ENCODE data around the gene TRIM8. TPM values are rescaled to one million over a fixed set of nuclear protein-coding genes. Genes with fewer than 3 reads are reported as not detected.

The TRIM8 gene
- total RNA-seq, 2 experiments from 2014 or later, result 80.9 to 81.6 TPM

- Histone ChIP-seq H3K4me3 (ENCODE audit: low read length) (no peak overlapping the region), H3K36me3 (ENCODE audit: insufficient read depth, low read length) (peaks cover 24% of the 10 kb centered on the region), H3K27ac (ENCODE audit: low read depth in 1 of 2, low read length in 2 of 2) (no peak overlapping the region), H3K9me3 (ENCODE audit: control insufficient read depth in 1 of 2, insufficient read depth in 1 of 2, low read length in 2 of 2) (no peaks in the 10 kb centered on the region), H3K27me3 (ENCODE audit: control insufficient read depth in 1 of 2, insufficient read depth in 2 of 2, low read length in 2 of 2) (no peaks in the 10 kb centered on the region), H3K4me1 (ENCODE audit: insufficient read depth, low read length) (no peaks in the 10 kb centered on the region)
- no peaks in the 10 kb centered on the region for H3K9me3 Mint-ChIP-seq
- H3K27me3 Mint-ChIP-seq, result no peaks in the 10 kb centered on the region
- DNase-seq (no peak), ATAC-seq (ENCODE audit: poor library complexity) (no peak)
- H3K27ac Mint-ChIP-seq, result no peak overlapping the region
- ChIA-PET POLR2A (interaction anchor here (1.7 kb wide), 1 partner anchor 8 kb away, joined by 4 read pairs; no protein-coding TSS in a partner anchor), CTCF (interaction anchor here (0.6 to 0.7 kb wide), 2 partner anchors 9 to 197 kb away, joined by 3 to 4 read pairs; no protein-coding TSS in a partner anchor)
- intact Hi-C loops (cut with DNase I, micrococcal nuclease), result no loop called here
- TF ChIP-seq, protein P1, sequence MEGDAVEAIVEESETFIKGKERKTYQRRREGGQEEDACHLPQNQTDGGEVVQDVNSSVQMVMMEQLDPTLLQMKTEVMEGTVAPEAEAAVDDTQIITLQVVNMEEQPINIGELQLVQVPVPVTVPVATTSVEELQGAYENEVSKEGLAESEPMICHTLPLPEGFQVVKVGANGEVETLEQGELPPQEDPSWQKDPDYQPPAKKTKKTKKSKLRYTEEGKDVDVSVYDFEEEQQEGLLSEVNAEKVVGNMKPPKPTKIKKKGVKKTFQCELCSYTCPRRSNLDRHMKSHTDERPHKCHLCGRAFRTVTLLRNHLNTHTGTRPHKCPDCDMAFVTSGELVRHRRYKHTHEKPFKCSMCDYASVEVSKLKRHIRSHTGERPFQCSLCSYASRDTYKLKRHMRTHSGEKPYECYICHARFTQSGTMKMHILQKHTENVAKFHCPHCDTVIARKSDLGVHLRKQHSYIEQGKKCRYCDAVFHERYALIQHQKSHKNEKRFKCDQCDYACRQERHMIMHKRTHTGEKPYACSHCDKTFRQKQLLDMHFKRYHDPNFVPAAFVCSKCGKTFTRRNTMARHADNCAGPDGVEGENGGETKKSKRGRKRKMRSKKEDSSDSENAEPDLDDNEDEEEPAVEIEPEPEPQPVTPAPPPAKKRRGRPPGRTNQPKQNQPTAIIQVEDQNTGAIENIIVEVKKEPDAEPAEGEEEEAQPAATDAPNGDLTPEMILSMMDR (IDR thresholded peaks at IDR 0.05), result no peak
- peaks cover 4% of the 10 kb centered on the region for H3K4me1 Mint-ChIP-seq (ENCODE audit: low read depth)
- peaks cover 38% of the 10 kb centered on the region for H3K36me3 Mint-ChIP-seq (ENCODE audit: low read depth)
- no peak overlapping the region for H3K4me3 Mint-ChIP-seq
These were observed 58.5 kb downstream of the TRIM8 start for GRCh38 chr10:102702742-102703141.

DNA sequence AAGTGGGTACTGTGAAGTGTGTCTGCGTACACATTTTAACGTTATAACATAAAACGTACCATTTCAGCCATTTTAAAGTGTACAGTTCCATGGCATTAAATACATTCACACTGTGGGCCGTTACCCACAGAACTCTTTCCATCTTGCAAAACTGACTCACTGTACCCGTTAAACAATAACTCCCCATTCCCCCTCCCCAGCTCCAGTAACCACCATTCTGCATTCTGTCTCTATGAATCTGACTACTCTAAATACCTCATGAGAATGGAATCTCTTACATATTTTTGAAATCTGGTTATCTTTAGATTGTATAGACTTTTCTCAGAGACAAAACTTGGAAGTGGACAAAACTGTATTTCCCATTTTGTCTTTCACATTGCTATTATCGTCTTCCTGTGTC is 60.6 kb downstream of the TRIM8 start:
- no peak overlapping the region for H3K27ac Mint-ChIP-seq
- H3K4me1 Mint-ChIP-seq (ENCODE audit: low read depth), result peaks cover 4% of the 10 kb centered on the region
- Histone ChIP-seq H3K4me1 (ENCODE audit: insufficient read depth, low read length) (no peaks in the 10 kb centered on the region), H3K36me3 (ENCODE audit: insufficient read depth, low read length) (peaks cover 3% of the 10 kb centered on the region), H3K27ac (ENCODE audit: low read depth in 1 of 2, low read length in 2 of 2) (no peak overlapping the region), H3K9me3 (ENCODE audit: control insufficient read depth in 1 of 2, insufficient read depth in 1 of 2, low read length in 2 of 2) (no peaks in the 10 kb centered on the region), H3K27me3 (ENCODE audit: control insufficient read depth in 1 of 2, insufficient read depth in 2 of 2, low read length in 2 of 2) (no peaks in the 10 kb centered on the region), H3K4me3 (ENCODE audit: low read length) (no peak overlapping the region)
- H3K27me3 Mint-ChIP-seq, result no peaks in the 10 kb centered on the region
- H3K4me3 Mint-ChIP-seq, result no peak overlapping the region
- H3K9me3 Mint-ChIP-seq, result no peaks in the 10 kb centered on the region
- DNase-seq (no peak), ATAC-seq (ENCODE audit: poor library complexity) (no peak)
- ChIA-PET POLR2A (interaction anchor here (1.2 kb wide), 1 partner anchor 8 kb away, joined by 4 read pairs; no protein-coding TSS in a partner anchor), CTCF (interaction anchor here (0.6 to 1.4 kb wide), 2 partner anchors 15 to 663 kb away, joined by 3 read pairs; partner anchors contain the start of gene TAF5)
- intact Hi-C loops (cut with DNase I, micrococcal nuclease), result no loop called here
- TF ChIP-seq, protein P1 (IDR thresholded peaks at IDR 0.05), result no peak
- peaks cover 17% of the 10 kb centered on the region for H3K36me3 Mint-ChIP-seq (ENCODE audit: low read depth)

DNA sequence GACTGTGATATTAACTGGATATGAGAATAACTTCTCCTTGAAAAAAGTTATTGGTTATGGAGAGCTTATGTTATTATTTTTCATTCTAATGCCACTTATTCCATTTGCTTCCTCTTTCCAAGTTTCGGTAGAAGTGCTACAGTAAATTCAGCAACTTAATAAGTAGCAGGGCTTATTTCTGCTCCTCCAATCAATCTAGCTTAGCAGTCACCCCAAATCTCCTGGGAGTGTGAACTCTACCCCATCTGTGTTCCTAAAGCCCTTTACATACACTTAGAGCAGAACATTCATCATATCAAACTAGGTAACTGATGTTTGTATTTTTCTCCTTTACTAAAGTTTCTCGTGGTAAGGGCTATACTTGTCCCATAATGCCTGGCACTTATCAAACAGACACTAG is 61.3 kb downstream of the TRIM8 start:
- peaks cover 3% of the 10 kb centered on the region for H3K36me3 ChIP-seq (ENCODE audit: insufficient read depth, low read length)
- H3K9me3 ChIP-seq (ENCODE audit: control insufficient read depth in 1 of 2, insufficient read depth in 1 of 2, low read length in 2 of 2), result no peaks in the 10 kb centered on the region
- H3K27ac ChIP-seq (ENCODE audit: low read depth in 1 of 2, low read length in 2 of 2), result no peak overlapping the region
- H3K27me3 ChIP-seq (ENCODE audit: control insufficient read depth in 1 of 2, insufficient read depth in 2 of 2, low read length in 2 of 2), result no peaks in the 10 kb centered on the region
- H3K9me3 Mint-ChIP-seq, result no peaks in the 10 kb centered on the region
- no peaks in the 10 kb centered on the region for H3K4me1 ChIP-seq (ENCODE audit: insufficient read depth, low read length)
- DNase-seq (no peak), ATAC-seq (ENCODE audit: poor library complexity) (no peak)
- TF ChIP-seq, protein P1 (IDR thresholded peaks at IDR 0.05), result no peak
- no peak overlapping the region for H3K27ac Mint-ChIP-seq
- ChIA-PET POLR2A (interaction anchor here (1.2 kb wide), 1 partner anchor 8 kb away, joined by 4 read pairs; no protein-coding TSS in a partner anchor), CTCF (interaction anchor here (0.6 to 1.4 kb wide), 2 partner anchors 14 to 662 kb away, joined by 3 read pairs; partner anchors contain the start of gene TAF5)
- H3K4me1 Mint-ChIP-seq (ENCODE audit: low read depth), result peaks cover 10% of the 10 kb centered on the region
- H3K27me3 Mint-ChIP-seq, result no peaks in the 10 kb centered on the region
- no peak overlapping the region for H3K4me3 ChIP-seq (ENCODE audit: low read length)
- H3K36me3 Mint-ChIP-seq (ENCODE audit: low read depth), result peaks cover 15% of the 10 kb centered on the region
- intact Hi-C loops (cut with DNase I, micrococcal nuclease), result no loop called here
- H3K4me3 Mint-ChIP-seq, result no peak overlapping the region

Other genes starting within 250 kb of the TRIM8 start
- 100 to 1,000 TPM; 240 to 256 TPM for gene NFKB2, start 248.8 kb upstream of the TRIM8 start, total RNA-seq
- 10 to 100 TPM; 16.7 to 17.8 TPM for gene PSD, start 225.7 kb upstream of the TRIM8 start, total RNA-seq
- gene FBXL15, start 223.6 kb upstream of the TRIM8 start, total RNA-seq, result 10 to 100 TPM; 10.2 to 10.4 TPM
- gene CUEDC2, start 211.9 kb upstream of the TRIM8 start, total RNA-seq, result 10 to 100 TPM; 25.5 to 25.6 TPM
- under 1 TPM; 0.16 to 0.28 TPM for gene C10orf95, start 192.9 kb upstream of the TRIM8 start, total RNA-seq
- gene ACTR1A, start 141.8 kb upstream of the TRIM8 start, total RNA-seq, result 10 to 100 TPM; 43.3 to 46.3 TPM
- gene SUFU, start 140.5 kb upstream of the TRIM8 start, total RNA-seq, result 1 to 10 TPM; 6.7 to 7.3 TPM
- 1 to 10 TPM in 1 of 2 experiments, under 1 TPM in 1; 0.99 to 1.3 TPM for gene ARL3, start 69.9 kb downstream of the TRIM8 start, total RNA-seq
- 1 to 10 TPM; 6.4 to 7.6 TPM for gene SFXN2, start 70.2 kb downstream of the TRIM8 start, total RNA-seq
- gene WBP1L, start 99.5 kb downstream of the TRIM8 start, total RNA-seq, result 1 to 10 TPM; 6.1 to 6.5 TPM
- not detected for gene CYP17A1, start 192.9 kb downstream of the TRIM8 start, total RNA-seq
- gene BORCS7, start 209.8 kb downstream of the TRIM8 start, total RNA-seq, result 10 to 100 TPM; 10.6 to 11.6 TPM
- gene AS3MT, start 225.0 kb downstream of the TRIM8 start, total RNA-seq, result under 1 TPM; 0.67 to 0.77 TPM

Data from CD4-positive, alpha-beta T cell (primary cell).